ENCODE data around the gene NCEH1.
"Not testable (repeated sequence)": the region's sequence is repeated elsewhere in the genome, so short reads cannot be mapped to it uniquely, and the experiment has no call there.

Gene NCEH1

GRCh38 chr3:172702731-172703130 lies 8.1 kb downstream of the NCEH1 start:
- not testable (repeated sequence) for H3K36me3 ChIP-seq (ENCODE audit: control insufficient read depth, insufficient read depth, low read length); H3K4me1 ChIP-seq (ENCODE audit: control insufficient read depth, insufficient read depth, low read length); H3K27me3 ChIP-seq (ENCODE audit: control insufficient read depth, insufficient read depth, low read length); H3K9ac ChIP-seq (ENCODE audit: low read length); H3K27ac ChIP-seq (ENCODE audit: low read depth, low read length); H3K4me3 ChIP-seq (ENCODE audit: low read length)

GRCh38 chr3:172702256-172702655 lies 8.6 kb downstream of the NCEH1 start:
- H3K27ac ChIP-seq (ENCODE audit: low read depth, low read length): no peak overlapping the region
- no peak overlapping the region for H3K9ac ChIP-seq (ENCODE audit: low read length)
- H3K4me1 ChIP-seq (ENCODE audit: control insufficient read depth, insufficient read depth, low read length): no peaks in the 10 kb centered on the region
- H3K27me3 ChIP-seq (ENCODE audit: control insufficient read depth, insufficient read depth, low read length): no peaks in the 10 kb centered on the region
- no peak overlapping the region for H3K4me3 ChIP-seq (ENCODE audit: low read length)
- H3K36me3 ChIP-seq (ENCODE audit: control insufficient read depth, insufficient read depth, low read length): no peaks in the 10 kb centered on the region

- no peak overlapping the region for H3K9ac ChIP-seq (ENCODE audit: low read length)
- no peaks in the 10 kb centered on the region for H3K36me3 ChIP-seq (ENCODE audit: control insufficient read depth, insufficient read depth, low read length)
- H3K4me3 ChIP-seq (ENCODE audit: low read length): no peak overlapping the region
- H3K27me3 ChIP-seq (ENCODE audit: control insufficient read depth, insufficient read depth, low read length): no peaks in the 10 kb centered on the region
- H3K4me1 ChIP-seq (ENCODE audit: control insufficient read depth, insufficient read depth, low read length): no peaks in the 10 kb centered on the region
- no peak overlapping the region for H3K27ac ChIP-seq (ENCODE audit: low read depth, low read length)
Measured at GRCh38 chr3:172701751-172702150, 9.1 kb downstream of the NCEH1 start.

- no peak overlapping the region for H3K9ac ChIP-seq (ENCODE audit: low read length)
- no peak overlapping the region for H3K27ac ChIP-seq (ENCODE audit: low read depth, low read length)
- no peaks in the 10 kb centered on the region for H3K27me3 ChIP-seq (ENCODE audit: control insufficient read depth, insufficient read depth, low read length)
- H3K36me3 ChIP-seq (ENCODE audit: control insufficient read depth, insufficient read depth, low read length): no peaks in the 10 kb centered on the region
- H3K4me3 ChIP-seq (ENCODE audit: low read length): no peak overlapping the region
- no peaks in the 10 kb centered on the region for H3K4me1 ChIP-seq (ENCODE audit: control insufficient read depth, insufficient read depth, low read length)
Measured at GRCh38 chr3:172700936-172701455, 9.9 kb downstream of the NCEH1 start.

GRCh38 chr3:172700256-172700655 lies 10.6 kb downstream of the NCEH1 start:
- Histone ChIP-seq H3K4me3 (ENCODE audit: low read length) (no peak overlapping the region), H3K4me1 (ENCODE audit: control insufficient read depth, insufficient read depth, low read length) (no peaks in the 10 kb centered on the region), H3K27me3 (ENCODE audit: control insufficient read depth, insufficient read depth, low read length) (no peaks in the 10 kb centered on the region), H3K27ac (ENCODE audit: low read depth, low read length) (no peak overlapping the region), H3K9ac (ENCODE audit: low read length) (no peak overlapping the region), H3K36me3 (ENCODE audit: control insufficient read depth, insufficient read depth, low read length) (no peaks in the 10 kb centered on the region)

GRCh38 chr3:172699031-172699430 lies 11.8 kb downstream of the NCEH1 start:
- Histone ChIP-seq H3K4me3 (ENCODE audit: low read length) (no peak overlapping the region), H3K9ac (ENCODE audit: low read length) (no peak overlapping the region), H3K27ac (ENCODE audit: low read depth, low read length) (no peak overlapping the region), H3K36me3 (ENCODE audit: control insufficient read depth, insufficient read depth, low read length) (no peaks in the 10 kb centered on the region), H3K27me3 (ENCODE audit: control insufficient read depth, insufficient read depth, low read length) (no peaks in the 10 kb centered on the region), H3K4me1 (ENCODE audit: control insufficient read depth, insufficient read depth, low read length) (no peaks in the 10 kb centered on the region)

GRCh38 chr3:172698631-172699030 lies 12.2 kb downstream of the NCEH1 start:
- H3K36me3 ChIP-seq (ENCODE audit: control insufficient read depth, insufficient read depth, low read length): no peaks in the 10 kb centered on the region
- H3K9ac ChIP-seq (ENCODE audit: low read length): no peak overlapping the region
- no peak overlapping the region for H3K4me3 ChIP-seq (ENCODE audit: low read length)
- H3K27ac ChIP-seq (ENCODE audit: low read depth, low read length): no peak overlapping the region
- no peaks in the 10 kb centered on the region for H3K27me3 ChIP-seq (ENCODE audit: control insufficient read depth, insufficient read depth, low read length)
- no peaks in the 10 kb centered on the region for H3K4me1 ChIP-seq (ENCODE audit: control insufficient read depth, insufficient read depth, low read length)

GRCh38 chr3:172697558-172697957 lies 13.3 kb downstream of the NCEH1 start:
- Histone ChIP-seq H3K4me3 (ENCODE audit: low read length) (no peak overlapping the region), H3K9ac (ENCODE audit: low read length) (no peak overlapping the region), H3K4me1 (ENCODE audit: control insufficient read depth, insufficient read depth, low read length) (no peaks in the 10 kb centered on the region), H3K27ac (ENCODE audit: low read depth, low read length) (no peak overlapping the region), H3K36me3 (ENCODE audit: control insufficient read depth, insufficient read depth, low read length) (no peaks in the 10 kb centered on the region), H3K27me3 (ENCODE audit: control insufficient read depth, insufficient read depth, low read length) (no peaks in the 10 kb centered on the region)

GRCh38 chr3:172696357-172696756 lies 14.5 kb downstream of the NCEH1 start:
- no peaks in the 10 kb centered on the region for H3K27me3 ChIP-seq (ENCODE audit: control insufficient read depth, insufficient read depth, low read length)
- no peak overlapping the region for H3K9ac ChIP-seq (ENCODE audit: low read length)
- H3K4me3 ChIP-seq (ENCODE audit: low read length): no peak overlapping the region
- no peak overlapping the region for H3K27ac ChIP-seq (ENCODE audit: low read depth, low read length)
- no peaks in the 10 kb centered on the region for H3K4me1 ChIP-seq (ENCODE audit: control insufficient read depth, insufficient read depth, low read length)
- H3K36me3 ChIP-seq (ENCODE audit: control insufficient read depth, insufficient read depth, low read length): no peaks in the 10 kb centered on the region

GRCh38 chr3:172694573-172695246 lies 16.2 kb downstream of the NCEH1 start:
- H3K4me1 ChIP-seq (ENCODE audit: control insufficient read depth, insufficient read depth, low read length): no peaks in the 10 kb centered on the region
- no peak overlapping the region for H3K9ac ChIP-seq (ENCODE audit: low read length)
- H3K27me3 ChIP-seq (ENCODE audit: control insufficient read depth, insufficient read depth, low read length): no peaks in the 10 kb centered on the region
- no peaks in the 10 kb centered on the region for H3K36me3 ChIP-seq (ENCODE audit: control insufficient read depth, insufficient read depth, low read length)
- no peak overlapping the region for H3K27ac ChIP-seq (ENCODE audit: low read depth, low read length)
- H3K4me3 ChIP-seq (ENCODE audit: low read length): no peak overlapping the region

GRCh38 chr3:172692751-172693338 lies 18.0 kb downstream of the NCEH1 start:
- Histone ChIP-seq H3K27ac (ENCODE audit: low read depth, low read length) (no peak overlapping the region), H3K4me1 (ENCODE audit: control insufficient read depth, insufficient read depth, low read length) (no peaks in the 10 kb centered on the region), H3K36me3 (ENCODE audit: control insufficient read depth, insufficient read depth, low read length) (no peaks in the 10 kb centered on the region), H3K9ac (ENCODE audit: low read length) (no peak overlapping the region), H3K4me3 (ENCODE audit: low read length) (no peak overlapping the region), H3K27me3 (ENCODE audit: control insufficient read depth, insufficient read depth, low read length) (no peaks in the 10 kb centered on the region)

GRCh38 chr3:172690936-172691335 lies 19.9 kb downstream of the NCEH1 start:
- H3K27me3 ChIP-seq (ENCODE audit: control insufficient read depth, insufficient read depth, low read length): no peaks in the 10 kb centered on the region
- no peaks in the 10 kb centered on the region for H3K36me3 ChIP-seq (ENCODE audit: control insufficient read depth, insufficient read depth, low read length)
- no peaks in the 10 kb centered on the region for H3K4me1 ChIP-seq (ENCODE audit: control insufficient read depth, insufficient read depth, low read length)
- H3K4me3 ChIP-seq (ENCODE audit: low read length): no peak overlapping the region
- no peak overlapping the region for H3K27ac ChIP-seq (ENCODE audit: low read depth, low read length)
- H3K9ac ChIP-seq (ENCODE audit: low read length): no peak overlapping the region

GRCh38 chr3:172688588-172688987 lies 22.3 kb downstream of the NCEH1 start:
- Histone ChIP-seq H3K4me3 (ENCODE audit: low read length) (no peak overlapping the region), H3K9ac (ENCODE audit: low read length) (no peak overlapping the region), H3K36me3 (ENCODE audit: control insufficient read depth, insufficient read depth, low read length) (no peaks in the 10 kb centered on the region), H3K27ac (ENCODE audit: low read depth, low read length) (no peak overlapping the region), H3K4me1 (ENCODE audit: control insufficient read depth, insufficient read depth, low read length) (no peaks in the 10 kb centered on the region), H3K27me3 (ENCODE audit: control insufficient read depth, insufficient read depth, low read length) (no peaks in the 10 kb centered on the region)

All from rectal smooth muscle tissue (tissue), 1 donor.